GM18858 (cell line): ENCODE results near the gene HOXC12.

ENCODE experiments used
- ATAC-seq: cut with Tn5 transposase; IDR thresholded peaks from one replicate; pipeline ENCODE4 v1.9.1; 2021; ENCODE audit not compliant: unreplicated experiment

HOXC12 gene

GRCh38 chr12:54005853-54006558, 51.3 kb downstream of the HOXC12 start:
- no peak for ATAC-seq

- no peak for ATAC-seq
Measured at GRCh38 chr12:54006559-54007220, 52.0 kb downstream of the HOXC12 start.

GRCh38 chr12:54007538-54008259, 53.0 kb downstream of the HOXC12 start:
- ATAC-seq, result no peak

GRCh38 chr12:54008260-54008552, 53.5 kb downstream of the HOXC12 start:
- no peak for ATAC-seq
